ENCODE results near the gene STXBP6. TPM values are rescaled to one million over a fixed set of nuclear protein-coding genes. Genes with fewer than 3 reads are reported as not detected.

The STXBP6 gene
- total and polyA plus RNA-seq, 2 of the 13 experiments (the other 11 are each of a cell fraction or from before 2014, with no cell fraction given): 35.3 to 42.8 TPM

- TF ChIP-seq SOX13 (IDR thresholded peaks at IDR 0.05): no peak; the same call in 1 of the 2 replicates
- TF ChIP-seq SOX13 (CRISPR knock-in tag; conservative IDR thresholded peaks at IDR 0.05 in 1 of 2, IDR thresholded peaks at IDR 0.05 in 1 of 2): no peak
- peak; percentile 69; the same call in 1 of the 2 replicates for TF ChIP-seq ARHGAP35 (CRISPR knock-in tag; IDR thresholded peaks at IDR 0.05; ENCODE audit: borderline replicate concordance)
- TF ChIP-seq CEBPZ (IDR thresholded peaks at IDR 0.05; ENCODE audit: low read length): no peak
- TF ChIP-seq, protein P1, sequence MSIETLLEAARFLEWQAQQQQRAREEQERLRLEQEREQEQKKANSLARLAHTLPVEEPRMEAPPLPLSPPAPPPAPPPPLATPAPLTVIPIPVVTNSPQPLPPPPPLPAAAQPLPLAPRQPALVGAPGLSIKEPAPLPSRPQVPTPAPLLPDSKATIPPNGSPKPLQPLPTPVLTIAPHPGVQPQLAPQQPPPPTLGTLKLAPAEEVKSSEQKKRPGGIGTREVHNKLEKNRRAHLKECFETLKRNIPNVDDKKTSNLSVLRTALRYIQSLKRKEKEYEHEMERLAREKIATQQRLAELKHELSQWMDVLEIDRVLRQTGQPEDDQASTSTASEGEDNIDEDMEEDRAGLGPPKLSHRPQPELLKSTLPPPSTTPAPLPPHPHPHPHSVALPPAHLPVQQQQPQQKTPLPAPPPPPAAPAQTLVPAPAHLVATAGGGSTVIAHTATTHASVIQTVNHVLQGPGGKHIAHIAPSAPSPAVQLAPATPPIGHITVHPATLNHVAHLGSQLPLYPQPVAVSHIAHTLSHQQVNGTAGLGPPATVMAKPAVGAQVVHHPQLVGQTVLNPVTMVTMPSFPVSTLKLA (IDR thresholded peaks at IDR 0.05): no peak
- TF ChIP-seq, protein P2, sequence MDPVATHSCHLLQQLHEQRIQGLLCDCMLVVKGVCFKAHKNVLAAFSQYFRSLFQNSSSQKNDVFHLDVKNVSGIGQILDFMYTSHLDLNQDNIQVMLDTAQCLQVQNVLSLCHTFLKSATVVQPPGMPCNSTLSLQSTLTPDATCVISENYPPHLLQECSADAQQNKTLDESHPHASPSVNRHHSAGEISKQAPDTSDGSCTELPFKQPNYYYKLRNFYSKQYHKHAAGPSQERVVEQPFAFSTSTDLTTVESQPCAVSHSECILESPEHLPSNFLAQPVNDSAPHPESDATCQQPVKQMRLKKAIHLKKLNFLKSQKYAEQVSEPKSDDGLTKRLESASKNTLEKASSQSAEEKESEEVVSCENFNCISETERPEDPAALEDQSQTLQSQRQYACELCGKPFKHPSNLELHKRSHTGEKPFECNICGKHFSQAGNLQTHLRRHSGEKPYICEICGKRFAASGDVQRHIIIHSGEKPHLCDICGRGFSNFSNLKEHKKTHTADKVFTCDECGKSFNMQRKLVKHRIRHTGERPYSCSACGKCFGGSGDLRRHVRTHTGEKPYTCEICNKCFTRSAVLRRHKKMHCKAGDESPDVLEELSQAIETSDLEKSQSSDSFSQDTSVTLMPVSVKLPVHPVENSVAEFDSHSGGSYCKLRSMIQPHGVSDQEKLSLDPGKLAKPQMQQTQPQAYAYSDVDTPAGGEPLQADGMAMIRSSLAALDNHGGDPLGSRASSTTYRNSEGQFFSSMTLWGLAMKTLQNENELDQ (CRISPR knock-in tag; IDR thresholded peaks at IDR 0.05; ENCODE audit: borderline replicate concordance): no peak
- TF ChIP-seq ZNF788 (CRISPR knock-in tag; IDR thresholded peaks at IDR 0.05; ENCODE audit: borderline replicate concordance): peak; percentile 84
- peak; percentile 69; the same call in 1 of the 2 replicates for TF ChIP-seq CREBL2 (CRISPR knock-in tag; IDR thresholded peaks at IDR 0.05; ENCODE audit: borderline replicate concordance)
- TF ChIP-seq KMT2A (CRISPR knock-in tag; IDR thresholded peaks at IDR 0.05): peak; percentile 41; the same call in 1 of the 2 replicates
- peak; percentile 29; the same call in 1 of the 2 replicates for TF ChIP-seq ZNF124 (CRISPR knock-in tag; IDR thresholded peaks at IDR 0.05)
- peak; percentile 79; the same call in 1 of the 2 replicates for TF ChIP-seq ZFY (CRISPR knock-in tag; IDR thresholded peaks at IDR 0.05)
- no peak; the same call in 1 of the 2 replicates for TF ChIP-seq ZSCAN9 (CRISPR knock-in tag; IDR thresholded peaks at IDR 0.05; ENCODE audit: borderline replicate concordance)
- 0 out of 2 replicates have a peak, but pooled peaks have one; percentile 42 for TF ChIP-seq ZSCAN30 (CRISPR knock-in tag; IDR thresholded peaks at IDR 0.05)
- TF ChIP-seq, protein P3, sequence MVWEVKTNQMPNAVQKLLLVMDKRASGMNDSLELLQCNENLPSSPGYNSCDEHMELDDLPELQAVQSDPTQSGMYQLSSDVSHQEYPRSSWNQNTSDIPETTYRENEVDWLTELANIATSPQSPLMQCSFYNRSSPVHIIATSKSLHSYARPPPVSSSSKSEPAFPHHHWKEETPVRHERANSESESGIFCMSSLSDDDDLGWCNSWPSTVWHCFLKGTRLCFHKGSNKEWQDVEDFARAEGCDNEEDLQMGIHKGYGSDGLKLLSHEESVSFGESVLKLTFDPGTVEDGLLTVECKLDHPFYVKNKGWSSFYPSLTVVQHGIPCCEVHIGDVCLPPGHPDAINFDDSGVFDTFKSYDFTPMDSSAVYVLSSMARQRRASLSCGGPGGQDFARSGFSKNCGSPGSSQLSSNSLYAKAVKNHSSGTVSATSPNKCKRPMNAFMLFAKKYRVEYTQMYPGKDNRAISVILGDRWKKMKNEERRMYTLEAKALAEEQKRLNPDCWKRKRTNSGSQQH (CRISPR knock-in tag; IDR thresholded peaks at IDR 0.05; ENCODE audit: low read depth): no peak
- TF ChIP-seq HINFP (CRISPR knock-in tag; IDR thresholded peaks at IDR 0.05; ENCODE audit: low read depth): no peak; the same call in 1 of the 2 replicates
- TF ChIP-seq SP1 (IDR thresholded peaks at IDR 0.05): no peak
- TF ChIP-seq SP1 (CRISPR knock-in tag; IDR thresholded peaks at IDR 0.05): no peak
- peak; percentile 88; the same call in 1 of the 2 replicates for TF ChIP-seq ZBTB3 (CRISPR knock-in tag; IDR thresholded peaks at IDR 0.05; ENCODE audit: borderline replicate concordance, low read depth)
Observed at GRCh38 chr14:25049568-25050268, at the start of gene STXBP6 (continued).

Data from HepG2 (cell line).